A673 (cell line): ENCODE results near the gene BACH1. TPM values are rescaled to one million over a fixed set of nuclear protein-coding genes. Genes with fewer than 3 reads are reported as not detected.
"Not testable (repeated sequence)": the region's sequence is repeated elsewhere in the genome, so short reads cannot be mapped to it uniquely, and the experiment has no call there.

ENCODE experiments used
- Bru-seq: library from RNA; stranded (reverse); fragments of 400-500 nt; gene quantifications from one replicate; lab custom pipeline; 2021; lab: Mats Ljungman, UMichigan
- BruChase-seq, 2 experiments: library from RNA; stranded (reverse); fragments of 400-500 nt; gene quantifications; one replicate each; lab custom pipeline; 2021; lab: Mats Ljungman, UMichigan
- BruUV-seq: library from RNA; stranded (reverse); fragments of 400-500 nt; replicated peaks from 2 replicates; lab custom pipeline; 2021; lab: Mats Ljungman, UMichigan
- CTCF ChIA-PET: fragments of 300-600 bp; sonication (Branson Sonifier 250); formaldehyde crosslinking; loops from one replicate; lab custom pipeline; 2022; ENCODE audit warnings: antibody characterized with exemption; lab: Charles Lee
- POLR2A ChIA-PET: fragments of 300-600 bp; sonication (Branson Sonifier 250); formaldehyde crosslinking; loops from one replicate; lab custom pipeline; 2022; ENCODE audit warnings: antibody characterized with exemption; ENCODE audit not compliant: low non-redundant PET; lab: Charles Lee
- DNase-seq: peaks from one replicate; pipeline ENCODE4 v3.0.0-alpha.2; 2015; ENCODE audit warnings: low spot score
- H3K27ac ChIP-seq: fragments of 200-600 bp; sonication (generic); 2 replicates; pipeline ENCODE4 v1.5.1; 2016; ENCODE audit warnings: mixed run types, low read depth, mild to moderate bottlenecking, mixed read lengths, antibody characterized with exemption, low read length; ENCODE audit not compliant: poor library complexity, severe bottlenecking
- H3K27me3 ChIP-seq: fragments of 200-600 bp; sonication (generic); replicated peaks from 2 replicates; pipeline ENCODE4 v1.6.1; 2017; ENCODE audit warnings: mixed run types, low read depth, mild to moderate bottlenecking, mixed read lengths, antibody characterized with exemption, low read length; ENCODE audit not compliant: insufficient read depth, poor library complexity
- H3K36me3 ChIP-seq: fragments of 200-600 bp; sonication (generic); 2 replicates; pipeline ENCODE4 v1.6.1; 2016; ENCODE audit warnings: mixed run types, mild to moderate bottlenecking, mixed read lengths, antibody characterized with exemption, low read length; ENCODE audit not compliant: insufficient read depth, poor library complexity, severe bottlenecking
- H3K4me1 ChIP-seq: fragments of 200-600 bp; sonication (generic); 2 replicates; pipeline ENCODE4 v1.6.1; 2017; ENCODE audit warnings: mixed run types, mild to moderate bottlenecking, mixed read lengths, antibody characterized with exemption, low read length; ENCODE audit not compliant: insufficient read depth, poor library complexity, severe bottlenecking
- H3K4me3 ChIP-seq: fragments of 200-600 bp; sonication (generic); 2 replicates; pipeline ENCODE4 v1.5.1; 2016; ENCODE audit warnings: low read depth, mixed run types, mild to moderate bottlenecking, mixed read lengths, low read length; ENCODE audit not compliant: poor library complexity, severe bottlenecking
- H3K9me3 ChIP-seq: fragments of 200-600 bp; sonication (generic); 2 replicates; pipeline ENCODE4 v1.6.1; 2016; ENCODE audit warnings: mixed run types, low read depth, mild to moderate bottlenecking, mixed read lengths, antibody characterized with exemption, low read length; ENCODE audit not compliant: poor library complexity, severe bottlenecking
- CTCF ChIP-seq: fragments of 300-800, 200-600 bp; sonication (generic); conservative IDR thresholded peaks from 2 replicates; pipeline ENCODE4 v1.5.1; 2017; ENCODE audit warnings: low read depth, mild to moderate bottlenecking, antibody characterized with exemption, low read length, moderate library complexity, mixed read lengths
- EZH2 ChIP-seq: fragments of 200-600 bp; sonication (generic); IDR thresholded peaks from 2 replicates; pipeline ENCODE4 v1.6.1; 2017; ENCODE audit warnings: borderline replicate concordance, low read depth, mild to moderate bottlenecking, mixed read lengths, antibody characterized with exemption, low read length; ENCODE audit not compliant: poor library complexity, severe bottlenecking
- intact Hi-C: fragments of 100-400 bp; cut with micrococcal nuclease; formaldehyde crosslinking; loops from one replicate; pipeline ENCODE4 v1.10.0; 2022; ENCODE audit not compliant: unreplicated experiment
- long read RNA-seq: library from polyadenylated mRNA; stranded (forward); transcript quantifications from one replicate; pipeline ENCODE4 v2.0.0, GENCODE V29; 2022
- total RNA-seq: library from RNA; stranded (reverse); gene quantifications from 2 replicates; pipeline ENCODE4 v1.2.3, GENCODE V29; 2021

The BACH1 gene
- 99.5 and 103 TPM in 2 replicates for total RNA-seq
- percentile 97 among the genes with signal in this experiment for Bru-seq, nascent RNA
- BruChase-seq, experiment 1, labeled RNA remaining after a 2-hour chase, result percentile 97 among the genes with signal in this experiment
- BruChase-seq, experiment 2, labeled RNA remaining after a 6-hour chase, result percentile 88 among the genes with signal in this experiment
- long read RNA-seq, full-length matches to known transcripts, result 36 of 62 reads
- long read RNA-seq, partial matches to known transcripts, result 10 of 62 reads
- long read RNA-seq, other reads (novel, unspliced or antisense), result 16 of 62 reads

GRCh38 chr21:29298348-29299045 is at the start of gene BACH1:
BACH1 (plus strand) TSS chr21:29298922; CDS start chr21:29321281, 22,359 bp downstream.
- peak within 1 kb of the TSS; percentile 90 for H3K27ac ChIP-seq
- intact Hi-C loops, result loop anchor here (2.0 kb wide), 2 partner anchors 102 to 134 kb away; no protein-coding TSS in a partner anchor

DNA sequence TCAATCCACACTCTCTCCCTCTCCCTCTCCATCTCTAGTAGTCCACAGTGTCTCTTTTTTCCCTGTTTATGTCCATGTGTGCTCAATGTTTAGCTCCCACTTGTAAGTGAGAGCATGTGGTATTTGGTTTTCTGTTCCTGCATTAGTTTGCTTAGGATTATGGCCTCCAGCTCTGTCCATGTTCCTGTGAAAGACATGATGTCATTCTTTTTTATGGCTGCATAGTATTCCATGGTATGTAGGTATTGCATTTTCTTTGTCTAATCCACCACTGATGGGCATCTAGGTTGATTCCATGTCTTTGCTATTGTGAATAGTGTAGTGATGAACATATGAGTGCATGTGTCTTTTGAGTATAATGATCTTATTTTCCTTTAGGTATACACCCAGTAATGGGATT is 49.4 kb upstream of the BACH1 start:
- H3K9me3 ChIP-seq, result peaks cover 12% of the 10 kb centered on the region
- H3K4me3 ChIP-seq, POLR2A ChIA-PET, H3K36me3 ChIP-seq, CTCF ChIA-PET, DNase-seq, H3K27me3 ChIP-seq, H3K4me1 ChIP-seq, H3K27ac ChIP-seq, BruUV-seq, intact Hi-C loops: not testable (repeated sequence)

More at GRCh38 chr21:29298348-29299045, at the start of gene BACH1:
- ChIA-PET CTCF (interaction anchor here (1.5 kb wide), 1 partner anchor 134 kb away, joined by 7 read pairs; no protein-coding TSS in a partner anchor), POLR2A (interaction anchor here (0.6 kb wide), 2 partner anchors 66 to 159 kb away, joined by 3 to 4 read pairs; no protein-coding TSS in a partner anchor)
- BruUV-seq, result no TSS peak
- Histone ChIP-seq H3K4me1 (peaks cover 39% of the 10 kb centered on the region), H3K36me3 (no peaks in the 10 kb centered on the region), H3K9me3 (no peaks in the 10 kb centered on the region), H3K27me3 (no peaks in the 10 kb centered on the region), H3K4me3 (peak within 1 kb of the TSS; percentile 81)
- TF ChIP-seq EZH2 (no peak), CTCF (peak; percentile 31; the same call in 1 of the 2 replicates)
- DNase-seq, result peak; percentile 90

GRCh38 chr21:29250636-29251035 is 48.1 kb upstream of the BACH1 start:
- DNase-seq, result no peak
- no TSS peak for BruUV-seq
- H3K4me3 ChIP-seq, result no peak overlapping the region
- no peak overlapping the region for H3K27ac ChIP-seq
- no peaks in the 10 kb centered on the region for H3K27me3 ChIP-seq
- TF ChIP-seq CTCF (no peak), EZH2 (no peak)
- H3K36me3 ChIP-seq, result peaks cover 5% of the 10 kb centered on the region
- H3K4me1 ChIP-seq, result peaks cover 9% of the 10 kb centered on the region
- intact Hi-C loops, result no loop called here
- CTCF ChIA-PET, result no interaction called here
- peaks cover 17% of the 10 kb centered on the region for H3K9me3 ChIP-seq
- POLR2A ChIA-PET, result no interaction called here

GRCh38 chr21:29253861-29254260 is 44.9 kb upstream of the BACH1 start:
- DNase-seq, H3K4me1 ChIP-seq, H3K4me3 ChIP-seq, intact Hi-C loops, POLR2A ChIA-PET, H3K27me3 ChIP-seq, H3K36me3 ChIP-seq, BruUV-seq, H3K27ac ChIP-seq: not testable (repeated sequence)
- H3K9me3 ChIP-seq, result peaks cover 17% of the 10 kb centered on the region
- CTCF ChIA-PET, result interaction anchor here (0.5 kb wide), 1 partner anchor 246 kb away, joined by 3 read pairs; no protein-coding TSS in a partner anchor
